Kidney epithelial cell (primary cell): ENCODE measurements around the gene TNFSF9. TPM values are rescaled to one million over a fixed set of nuclear protein-coding genes. Genes with fewer than 3 reads are reported as not detected.

ENCODE experiments used
- DNase-seq: peaks from one replicate; pipeline ENCODE4 v3.0.0-alpha.2; 2010; ENCODE audit warnings: low read depth
- H3K27me3 ChIP-seq: 2 replicates; pipeline ENCODE4 v1.6.0; 2011; ENCODE audit warnings: low read length; ENCODE audit not compliant: control insufficient read depth, insufficient read depth
- H3K36me3 ChIP-seq: 2 replicates; pipeline ENCODE4 v1.5.1; 2011; ENCODE audit warnings: low read length; ENCODE audit not compliant: control insufficient read depth, insufficient read depth
- H3K4me3 ChIP-seq: 2 replicates; pipeline ENCODE4 v1.5.1; 2011; ENCODE audit warnings: low read depth, mild to moderate bottlenecking, control low read depth, low read length
- total RNA-seq: library from RNA; depleted of rRNA; stranded (reverse); fragments of >200 nt; gene quantifications from 2 replicates; pipeline ENCODE4 v1.2.3, GENCODE V29; 2015
- TF ChIP-seq, protein P1 (sequence below): IDR thresholded peaks from 2 replicates; pipeline ENCODE4 v1.5.1; 2011; ENCODE audit warnings: mild to moderate bottlenecking, moderate library complexity, low read length, control low read depth, inconsistent platforms; ENCODE audit not compliant: insufficient read depth, poor library complexity, severe bottlenecking

TNFSF9 gene
- total RNA-seq, 1 donor from 2014 or later = 8.9 TPM

DNA sequence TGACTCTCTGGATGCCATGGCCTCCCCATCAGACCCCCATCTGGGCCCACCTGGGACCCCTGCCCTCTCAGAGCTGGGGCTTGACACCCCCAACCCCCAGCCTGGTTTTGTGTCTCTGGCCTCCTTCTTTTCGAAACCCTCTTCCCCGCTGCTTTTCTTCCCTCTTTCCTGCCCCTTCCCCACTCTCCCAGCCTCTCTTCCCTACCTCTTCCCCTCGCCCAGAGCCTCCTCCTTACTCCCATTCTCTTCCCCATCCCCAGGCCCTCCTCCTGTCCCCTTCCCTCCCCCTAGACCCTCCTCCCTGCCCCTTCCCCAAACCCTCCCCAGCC, 2.1 kb downstream of the TNFSF9 start:
- no peaks in the 10 kb centered on the region for H3K27me3 ChIP-seq
- DNase-seq = no peak
- TF ChIP-seq, protein P1, sequence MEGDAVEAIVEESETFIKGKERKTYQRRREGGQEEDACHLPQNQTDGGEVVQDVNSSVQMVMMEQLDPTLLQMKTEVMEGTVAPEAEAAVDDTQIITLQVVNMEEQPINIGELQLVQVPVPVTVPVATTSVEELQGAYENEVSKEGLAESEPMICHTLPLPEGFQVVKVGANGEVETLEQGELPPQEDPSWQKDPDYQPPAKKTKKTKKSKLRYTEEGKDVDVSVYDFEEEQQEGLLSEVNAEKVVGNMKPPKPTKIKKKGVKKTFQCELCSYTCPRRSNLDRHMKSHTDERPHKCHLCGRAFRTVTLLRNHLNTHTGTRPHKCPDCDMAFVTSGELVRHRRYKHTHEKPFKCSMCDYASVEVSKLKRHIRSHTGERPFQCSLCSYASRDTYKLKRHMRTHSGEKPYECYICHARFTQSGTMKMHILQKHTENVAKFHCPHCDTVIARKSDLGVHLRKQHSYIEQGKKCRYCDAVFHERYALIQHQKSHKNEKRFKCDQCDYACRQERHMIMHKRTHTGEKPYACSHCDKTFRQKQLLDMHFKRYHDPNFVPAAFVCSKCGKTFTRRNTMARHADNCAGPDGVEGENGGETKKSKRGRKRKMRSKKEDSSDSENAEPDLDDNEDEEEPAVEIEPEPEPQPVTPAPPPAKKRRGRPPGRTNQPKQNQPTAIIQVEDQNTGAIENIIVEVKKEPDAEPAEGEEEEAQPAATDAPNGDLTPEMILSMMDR = no peak
- H3K4me3 ChIP-seq = peak overlapping the region; percentile 75
- H3K36me3 ChIP-seq = peaks cover 7% of the 10 kb centered on the region

DNA sequence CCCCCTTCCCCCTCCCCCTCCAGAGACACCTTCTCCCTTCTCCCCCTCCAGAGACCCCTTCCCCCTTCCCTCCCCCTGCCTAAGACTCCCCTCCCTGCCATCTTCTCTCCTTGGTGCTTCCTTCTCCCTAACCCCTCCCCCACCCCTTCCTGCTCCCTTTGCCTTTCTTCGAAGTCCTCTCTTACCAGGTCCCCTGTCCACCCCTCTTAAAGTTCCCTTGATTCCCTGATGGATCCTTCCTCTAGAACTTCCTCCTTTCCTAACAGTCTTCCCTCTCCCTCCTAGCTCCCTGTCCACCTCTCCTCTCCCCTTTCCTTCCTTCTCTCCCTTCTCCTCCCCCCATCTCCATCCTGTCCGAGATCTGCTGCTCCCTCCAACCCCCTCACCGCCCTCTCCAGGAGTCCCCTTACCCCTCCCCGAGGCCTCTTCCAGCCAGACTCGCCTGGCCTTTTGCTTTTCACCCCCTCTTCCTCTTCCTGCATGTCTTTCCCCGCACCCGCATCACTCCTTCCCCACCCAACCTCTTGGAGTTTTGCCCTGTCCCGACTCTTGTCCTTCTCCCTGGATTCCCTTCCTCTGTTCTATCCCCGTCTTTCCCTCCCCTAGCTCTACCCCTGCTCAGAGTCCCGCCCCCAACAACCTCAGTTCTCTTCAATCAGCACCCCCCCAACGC, 3.1 kb downstream of the TNFSF9 start:
- no peak for DNase-seq
- H3K27me3 ChIP-seq = no peaks in the 10 kb centered on the region
- H3K36me3 ChIP-seq = peaks cover 7% of the 10 kb centered on the region
- H3K4me3 ChIP-seq = no peak overlapping the region
- TF ChIP-seq, protein P1 = no peak

DNA sequence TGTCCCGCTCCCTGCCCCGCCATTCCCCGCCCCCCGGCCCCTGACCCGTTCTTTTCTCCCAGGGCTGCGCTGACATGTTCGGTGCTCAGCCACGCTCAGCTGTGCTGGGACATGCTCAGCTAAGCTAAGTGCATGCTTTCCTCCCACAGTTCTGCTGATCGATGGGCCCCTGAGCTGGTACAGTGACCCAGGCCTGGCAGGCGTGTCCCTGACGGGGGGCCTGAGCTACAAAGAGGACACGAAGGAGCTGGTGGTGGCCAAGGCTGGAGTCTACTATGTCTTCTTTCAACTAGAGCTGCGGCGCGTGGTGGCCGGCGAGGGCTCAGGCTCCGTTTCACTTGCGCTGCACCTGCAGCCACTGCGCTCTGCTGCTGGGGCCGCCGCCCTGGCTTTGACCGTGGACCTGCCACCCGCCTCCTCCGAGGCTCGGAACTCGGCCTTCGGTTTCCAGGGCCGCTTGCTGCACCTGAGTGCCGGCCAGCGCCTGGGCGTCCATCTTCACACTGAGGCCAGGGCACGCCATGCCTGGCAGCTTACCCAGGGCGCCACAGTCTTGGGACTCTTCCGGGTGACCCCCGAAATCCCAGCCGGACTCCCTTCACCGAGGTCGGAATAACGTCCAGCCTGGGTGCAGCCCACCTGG, 3.7 kb downstream of the TNFSF9 start:
- TF ChIP-seq, protein P1 = no peak

DNA sequence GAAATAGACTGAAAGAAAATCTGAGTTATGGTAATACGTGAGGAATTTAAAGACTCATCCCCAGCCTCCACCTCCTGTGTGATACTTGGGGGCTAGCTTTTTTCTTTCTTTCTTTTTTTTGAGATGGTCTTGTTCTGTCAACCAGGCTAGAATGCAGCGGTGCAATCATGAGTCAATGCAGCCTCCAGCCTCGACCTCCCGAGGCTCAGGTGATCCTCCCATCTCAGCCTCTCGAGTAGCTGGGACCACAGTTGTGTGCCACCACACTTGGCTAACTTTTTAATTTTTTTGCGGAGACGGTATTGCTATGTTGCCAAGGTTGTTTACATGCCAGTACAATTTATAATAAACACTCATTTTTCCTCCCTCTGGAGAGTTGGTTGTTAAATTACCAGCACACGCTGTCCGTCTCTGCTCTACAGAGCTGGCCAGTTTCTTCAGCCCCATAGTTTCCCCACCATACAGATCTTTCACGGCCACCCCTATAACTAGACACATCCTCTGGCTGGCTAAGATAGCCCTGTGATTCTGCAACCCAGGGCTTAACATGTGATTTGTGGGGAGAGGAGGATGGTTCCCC, 4.8 kb downstream of the TNFSF9 start:
- H3K4me3 ChIP-seq = no peak overlapping the region
- no peaks in the 10 kb centered on the region for H3K27me3 ChIP-seq
- H3K36me3 ChIP-seq = peaks cover 7% of the 10 kb centered on the region
- TF ChIP-seq, protein P1 = no peak
- DNase-seq = no peak

More for the DNA sequence above, 3.7 kb downstream of the TNFSF9 start:
- Histone ChIP-seq H3K36me3 (peaks cover 7% of the 10 kb centered on the region), H3K4me3 (no peak overlapping the region), H3K27me3 (no peaks in the 10 kb centered on the region)
- no peak for DNase-seq

DNA sequence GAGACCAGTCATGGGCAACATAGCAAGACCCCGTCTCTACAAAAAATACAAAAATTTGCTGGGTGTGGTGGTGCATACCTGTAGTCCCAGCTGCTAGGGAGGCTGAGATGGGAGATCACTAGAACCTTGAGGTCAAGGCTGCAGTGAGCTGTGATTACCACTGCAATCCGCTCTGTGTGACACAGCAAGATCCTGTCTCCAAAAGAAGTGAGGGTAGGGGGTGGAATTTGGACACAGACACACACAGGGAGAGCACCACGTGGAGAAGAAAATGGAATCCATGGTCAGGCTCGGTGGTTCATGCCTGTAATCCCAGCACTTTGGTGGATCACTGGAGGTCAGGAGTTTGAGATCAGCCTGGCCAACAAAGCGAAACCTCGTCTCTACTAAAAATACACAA, 8.7 kb downstream of the TNFSF9 start:
- Histone ChIP-seq H3K36me3 (peaks cover 6% of the 10 kb centered on the region), H3K27me3 (no peaks in the 10 kb centered on the region), H3K4me3 (no peak overlapping the region)
- TF ChIP-seq, protein P1 = no peak
- no peak for DNase-seq
